Measurements from ENCODE around the gene PLEKHM1.

Gene PLEKHM1

GRCh38 chr17:45424769-45425124, 65.8 kb downstream of the PLEKHM1 start:
- H3K4me3 Mint-ChIP-seq, result peak overlapping the region; percentile 77
- no peak overlapping the region for H3K27ac Mint-ChIP-seq
- H3K36me3 Mint-ChIP-seq (ENCODE audit: low read depth), result no peaks in the 10 kb centered on the region
- no peak for DNase-seq
- H3K9me3 Mint-ChIP-seq, result no peaks in the 10 kb centered on the region
- TF ChIP-seq, protein P1, sequence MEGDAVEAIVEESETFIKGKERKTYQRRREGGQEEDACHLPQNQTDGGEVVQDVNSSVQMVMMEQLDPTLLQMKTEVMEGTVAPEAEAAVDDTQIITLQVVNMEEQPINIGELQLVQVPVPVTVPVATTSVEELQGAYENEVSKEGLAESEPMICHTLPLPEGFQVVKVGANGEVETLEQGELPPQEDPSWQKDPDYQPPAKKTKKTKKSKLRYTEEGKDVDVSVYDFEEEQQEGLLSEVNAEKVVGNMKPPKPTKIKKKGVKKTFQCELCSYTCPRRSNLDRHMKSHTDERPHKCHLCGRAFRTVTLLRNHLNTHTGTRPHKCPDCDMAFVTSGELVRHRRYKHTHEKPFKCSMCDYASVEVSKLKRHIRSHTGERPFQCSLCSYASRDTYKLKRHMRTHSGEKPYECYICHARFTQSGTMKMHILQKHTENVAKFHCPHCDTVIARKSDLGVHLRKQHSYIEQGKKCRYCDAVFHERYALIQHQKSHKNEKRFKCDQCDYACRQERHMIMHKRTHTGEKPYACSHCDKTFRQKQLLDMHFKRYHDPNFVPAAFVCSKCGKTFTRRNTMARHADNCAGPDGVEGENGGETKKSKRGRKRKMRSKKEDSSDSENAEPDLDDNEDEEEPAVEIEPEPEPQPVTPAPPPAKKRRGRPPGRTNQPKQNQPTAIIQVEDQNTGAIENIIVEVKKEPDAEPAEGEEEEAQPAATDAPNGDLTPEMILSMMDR (IDR thresholded peaks at IDR 0.05), result no peak
- H3K27me3 Mint-ChIP-seq (ENCODE audit: low read depth, poor library complexity), result peaks cover 42% of the 10 kb centered on the region
- peaks cover 44% of the 10 kb centered on the region for H3K4me1 Mint-ChIP-seq

- Mint-ChIP-seq H3K27ac (no peak overlapping the region), H3K36me3 (ENCODE audit: low read depth) (no peaks in the 10 kb centered on the region), H3K27me3 (ENCODE audit: low read depth, poor library complexity) (peaks cover 34% of the 10 kb centered on the region), H3K9me3 (no peaks in the 10 kb centered on the region), H3K4me3 (peak overlapping the region; percentile 67), H3K4me1 (peaks cover 40% of the 10 kb centered on the region)
- no peak for DNase-seq
- TF ChIP-seq, protein P1 (IDR thresholded peaks at IDR 0.05), result no peak
These were observed 66.6 kb downstream of the PLEKHM1 start for GRCh38 chr17:45423975-45424335.

DNA sequence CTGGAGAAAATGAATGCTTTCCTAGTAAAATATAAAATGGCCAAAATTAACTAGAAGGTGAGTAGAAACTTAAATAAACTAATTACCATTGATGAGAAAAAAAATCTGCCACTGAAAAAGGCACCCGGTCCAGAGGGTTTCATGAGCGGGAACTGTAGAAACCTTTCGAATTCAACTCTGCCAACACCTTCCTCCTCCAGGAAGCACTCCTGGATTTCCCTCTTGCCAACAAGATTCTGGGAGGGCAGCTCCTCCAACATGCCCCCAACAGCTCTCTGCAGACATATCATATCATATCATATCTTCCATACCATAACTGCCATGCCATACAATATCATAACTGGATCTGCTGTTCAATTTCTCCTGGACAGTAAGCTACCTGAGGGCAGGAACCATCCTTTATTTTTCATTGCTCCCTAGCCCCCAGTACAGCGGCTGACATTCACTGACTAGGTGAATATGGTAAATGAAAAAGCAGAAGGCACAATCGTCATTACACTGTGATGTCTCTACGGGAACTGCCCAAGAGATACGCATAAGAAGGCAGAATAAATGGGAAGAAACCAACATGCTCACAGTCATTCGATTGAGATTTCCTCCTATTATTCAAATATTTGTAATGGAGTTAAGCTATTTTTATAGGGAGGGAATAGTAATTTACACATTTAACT, 67.1 kb downstream of the PLEKHM1 start:
- no peaks in the 10 kb centered on the region for H3K9me3 Mint-ChIP-seq
- TF ChIP-seq, protein P1 (IDR thresholded peaks at IDR 0.05), result no peak
- H3K27me3 Mint-ChIP-seq (ENCODE audit: low read depth, poor library complexity), result peaks cover 29% of the 10 kb centered on the region
- H3K27ac Mint-ChIP-seq, result no peak overlapping the region
- no peak for DNase-seq
- H3K4me1 Mint-ChIP-seq, result peaks cover 35% of the 10 kb centered on the region
- H3K4me3 Mint-ChIP-seq, result no peak overlapping the region
- H3K36me3 Mint-ChIP-seq (ENCODE audit: low read depth), result no peaks in the 10 kb centered on the region

DNA sequence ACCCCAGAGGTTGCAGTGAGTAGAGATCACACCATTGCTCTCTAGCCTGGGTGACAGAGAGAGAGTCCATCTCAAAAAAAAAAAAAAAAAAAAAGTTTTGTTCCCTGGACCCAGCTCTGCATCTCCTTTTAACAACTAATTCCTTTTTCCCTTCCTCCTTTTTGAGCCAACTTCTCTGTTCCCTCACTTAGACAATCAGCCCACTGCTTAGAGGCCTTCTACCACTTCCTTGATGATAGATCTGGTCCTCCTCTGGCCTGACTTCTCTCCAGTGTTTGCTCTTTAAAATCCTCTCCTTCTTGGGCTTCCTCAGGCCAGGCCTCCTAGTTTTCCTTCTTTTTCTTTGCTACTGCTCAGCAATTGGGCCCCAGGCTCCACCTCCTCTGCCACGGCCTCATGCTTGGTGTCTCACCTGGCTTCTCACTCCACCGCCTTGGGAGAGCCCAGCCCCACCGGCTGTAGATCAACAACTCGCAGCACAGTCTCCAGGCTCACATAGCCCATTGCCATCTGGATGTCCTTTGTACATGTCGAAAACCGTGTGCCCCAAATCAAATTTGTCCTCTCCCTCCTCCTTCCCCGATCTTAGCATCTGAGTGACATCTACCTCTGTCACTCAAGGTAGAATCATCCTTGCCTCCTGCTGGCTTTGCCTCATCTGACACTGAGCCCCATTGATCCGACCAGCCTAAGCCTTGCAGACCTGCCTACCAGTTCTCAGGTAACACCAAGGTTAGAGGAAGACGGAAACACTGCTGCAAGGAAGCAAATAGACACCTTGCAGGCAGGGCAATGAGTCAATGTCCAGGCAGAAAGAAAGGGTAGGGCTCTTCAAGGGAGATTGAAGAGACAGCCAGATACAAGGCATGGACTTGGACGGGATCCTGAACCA, 75.3 kb downstream of the PLEKHM1 start:
- H3K27me3 Mint-ChIP-seq (ENCODE audit: low read depth, poor library complexity), result peaks cover 8% of the 10 kb centered on the region
- no peaks in the 10 kb centered on the region for H3K9me3 Mint-ChIP-seq
- H3K4me3 Mint-ChIP-seq, result no peak overlapping the region
- H3K4me1 Mint-ChIP-seq, result peaks cover 32% of the 10 kb centered on the region
- TF ChIP-seq, protein P1 (IDR thresholded peaks at IDR 0.05), result no peak
- no peaks in the 10 kb centered on the region for H3K36me3 Mint-ChIP-seq (ENCODE audit: low read depth)
- no peak for DNase-seq
- no peak overlapping the region for H3K27ac Mint-ChIP-seq

DNA sequence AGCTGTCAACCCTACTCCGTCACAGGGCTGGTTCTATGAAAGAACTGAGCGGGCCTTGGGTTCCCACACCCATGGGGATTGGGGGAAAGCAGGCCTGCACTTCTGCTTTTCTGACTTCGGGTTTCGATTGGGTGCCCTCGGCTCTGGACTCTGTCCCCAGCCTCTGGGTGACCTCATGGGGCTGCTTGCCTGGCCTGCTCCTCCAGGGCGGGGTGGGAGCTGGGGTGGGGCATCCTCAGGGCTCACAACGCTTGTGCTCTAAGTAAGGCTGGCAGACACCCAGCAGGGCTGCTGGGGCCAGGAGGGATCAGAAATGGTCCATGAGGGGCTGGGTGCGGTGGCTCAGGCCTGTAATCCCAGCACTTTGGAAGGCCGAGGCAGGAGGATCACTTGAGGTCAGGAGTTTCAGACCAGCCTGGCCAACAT, 77.0 kb downstream of the PLEKHM1 start:
- H3K4me1 Mint-ChIP-seq, result peaks cover 50% of the 10 kb centered on the region
- peaks cover 8% of the 10 kb centered on the region for H3K27me3 Mint-ChIP-seq (ENCODE audit: low read depth, poor library complexity)
- no peaks in the 10 kb centered on the region for H3K9me3 Mint-ChIP-seq
- H3K36me3 Mint-ChIP-seq (ENCODE audit: low read depth), result no peaks in the 10 kb centered on the region
- H3K27ac Mint-ChIP-seq, result no peak overlapping the region
- TF ChIP-seq, protein P1 (IDR thresholded peaks at IDR 0.05), result no peak
- DNase-seq, result no peak
- no peak overlapping the region for H3K4me3 Mint-ChIP-seq

All from nephron progenitor cell (in vitro differentiated cells).